ENCODE results near the gene MYH4. TPM values are rescaled to one million over a fixed set of nuclear protein-coding genes. Genes with fewer than 3 reads are reported as not detected.

Gene MYH4
- total RNA-seq, 1 experiment from 2014 or later = not detected

DNA sequence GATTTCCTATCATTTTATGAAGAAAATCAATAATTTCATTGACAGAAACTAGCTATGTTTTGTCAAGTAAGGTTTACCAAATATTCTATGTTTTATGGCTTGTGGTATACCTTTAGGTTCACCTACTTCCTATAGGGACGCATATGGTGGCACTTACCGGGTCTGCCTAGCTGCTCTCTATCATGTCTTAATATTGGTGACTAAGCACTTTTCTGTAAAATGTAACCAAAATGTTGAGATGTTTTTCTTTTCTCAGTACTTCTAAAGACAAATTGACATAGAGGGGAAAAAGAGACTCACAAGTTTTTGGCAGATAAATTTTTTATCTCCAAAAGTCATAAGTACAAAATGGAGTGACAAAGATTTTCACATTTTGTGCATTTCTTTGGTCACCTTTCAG is 22.6 kb upstream of the MYH4 start:
- ChIA-PET CTCF (no interaction called here), POLR2A (no interaction called here), RAD21 (ENCODE audit: low non-redundant PET in 1 of 2, low total read pairs in 2 of 2, uncharacterized antibody in 2 of 2, unreplicated experiment in 2 of 2) (no interaction called here)
- Histone ChIP-seq H3K79me2 (ENCODE audit: insufficient read depth, low read length) (no peaks in the 10 kb centered on the region), H3K4me3 (replicated peaks in 1 of 2; ENCODE audit: low read depth in 1 of 2, low read length in 2 of 2) (no peak overlapping the region), H4K20me1 (ENCODE audit: insufficient read depth) (no peaks in the 10 kb centered on the region), H3K9ac (ENCODE audit: low read length) (no peak overlapping the region), H3K9me3 (ENCODE audit: control insufficient read depth in 1 of 2, insufficient read depth in 1 of 2, low read depth in 1 of 2, low read length in 2 of 2) (peaks cover 3 to 11% of the 10 kb centered on the region in 2 experiments; a peak in 1 of 4 replicates), H3K27me3 (ENCODE audit: insufficient read depth, low read length) (0 out of 2 replicates have a peak, but pooled peaks cover 4% of the 10 kb centered on the region), H3K36me3 (ENCODE audit: control insufficient read depth in 1 of 2, insufficient read depth in 2 of 2, low read length in 2 of 2) (no peaks in the 10 kb centered on the region), H3K9me2 (ENCODE audit: insufficient read depth) (no peaks in the 10 kb centered on the region), H2AFZ (ENCODE audit: low read depth, low read length, poor library complexity, severe bottlenecking) (no peak overlapping the region), H3K4me1 (ENCODE audit: control insufficient read depth in 1 of 2, insufficient read depth in 2 of 2, low read length in 2 of 2) (no peaks in the 10 kb centered on the region), H3K27ac (ENCODE audit: low read depth, low read length) (no peak overlapping the region), H3K4me2 (ENCODE audit: low read length) (no peak overlapping the region)
- TF ChIP-seq ZFX (IDR thresholded peaks at IDR 0.05) (no peak), ATF3 (IDR thresholded peaks at IDR 0.05) (no peak), ZNF274 (IDR thresholded peaks at IDR 0.05; ENCODE audit: low read depth, low read length) (no peak), JUND (IDR thresholded peaks at IDR 0.05) (no peak), CBX3 (IDR thresholded peaks at IDR 0.05; ENCODE audit: low read depth) (no peak), EZH2 (IDR thresholded peaks at IDR 0.05) (no peak), REST (IDR thresholded peaks at IDR 0.05; ENCODE audit: low read depth) (no peak), EGR1 (IDR thresholded peaks at IDR 0.05; ENCODE audit: low read depth) (no peak), MAX (IDR thresholded peaks at IDR 0.05) (no peak), SP1 (IDR thresholded peaks at IDR 0.05; ENCODE audit: low read depth) (no peak), POLR2A (IDR thresholded peaks at IDR 0.05; ENCODE audit: borderline replicate concordance, extremely low read depth, insufficient read depth, insufficient read length) (no peak), SIN3A (IDR thresholded peaks at IDR 0.05; ENCODE audit: low read depth) (no peak), TCF7L2 (IDR thresholded peaks at IDR 0.05; ENCODE audit: borderline replicate concordance, extremely low read depth, insufficient read depth, insufficient read length) (no peak), POLR2AphosphoS5 (IDR thresholded peaks at IDR 0.05; ENCODE audit: low read depth, low read length) (no peak), FOSL1 (IDR thresholded peaks at IDR 0.05; ENCODE audit: low read depth) (no peak), SRF (IDR thresholded peaks at IDR 0.05; ENCODE audit: low read depth) (no peak)
- TF ChIP-seq, protein P1, sequence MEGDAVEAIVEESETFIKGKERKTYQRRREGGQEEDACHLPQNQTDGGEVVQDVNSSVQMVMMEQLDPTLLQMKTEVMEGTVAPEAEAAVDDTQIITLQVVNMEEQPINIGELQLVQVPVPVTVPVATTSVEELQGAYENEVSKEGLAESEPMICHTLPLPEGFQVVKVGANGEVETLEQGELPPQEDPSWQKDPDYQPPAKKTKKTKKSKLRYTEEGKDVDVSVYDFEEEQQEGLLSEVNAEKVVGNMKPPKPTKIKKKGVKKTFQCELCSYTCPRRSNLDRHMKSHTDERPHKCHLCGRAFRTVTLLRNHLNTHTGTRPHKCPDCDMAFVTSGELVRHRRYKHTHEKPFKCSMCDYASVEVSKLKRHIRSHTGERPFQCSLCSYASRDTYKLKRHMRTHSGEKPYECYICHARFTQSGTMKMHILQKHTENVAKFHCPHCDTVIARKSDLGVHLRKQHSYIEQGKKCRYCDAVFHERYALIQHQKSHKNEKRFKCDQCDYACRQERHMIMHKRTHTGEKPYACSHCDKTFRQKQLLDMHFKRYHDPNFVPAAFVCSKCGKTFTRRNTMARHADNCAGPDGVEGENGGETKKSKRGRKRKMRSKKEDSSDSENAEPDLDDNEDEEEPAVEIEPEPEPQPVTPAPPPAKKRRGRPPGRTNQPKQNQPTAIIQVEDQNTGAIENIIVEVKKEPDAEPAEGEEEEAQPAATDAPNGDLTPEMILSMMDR (IDR thresholded peaks at IDR 0.05 in 2 of 3, conservative IDR thresholded peaks at IDR 0.05 in 1 of 3; ENCODE audit: borderline replicate concordance in 1 of 3, insufficient read depth in 1 of 3, low read depth in 2 of 3, low read length in 2 of 3) = no peak
- BruUV-seq (replicated peaks) = no TSS peak
- ATAC-seq = no peak
- no peak for DNase-seq (ENCODE audit: low read depth, low spot score)
- intact Hi-C loops (cut with micrococcal nuclease) = no loop called here
